Right atrium auricular region (tissue), 2 donors: ENCODE data around the gene CLDN3. TPM values are rescaled to one million over a fixed set of nuclear protein-coding genes. Genes with fewer than 3 reads are reported as not detected.

Experiments used
- DNase-seq: peaks from one replicate; pipeline ENCODE4 v3.0.0-alpha.2; 2019; ENCODE audit warnings: low spot score
- H3K27ac ChIP-seq, 2 donors: fragments of 200-600 bp; sonication (generic); 1 replicate in 1 of 2; 2 replicates in 1 of 2; pipeline ENCODE4 v1.5.1; 2016 to 2019
- H3K27me3 ChIP-seq, 2 donors: fragments of 200-600 bp; sonication (generic); one replicate each; pipeline versions ENCODE4 v1.5.1 to v1.6.0; 2017 to 2019
- H3K36me3 ChIP-seq: fragments of 200-600 bp; sonication (generic); one replicate; pipeline ENCODE4 v1.5.1; 2016
- H3K4me1 ChIP-seq, 2 donors: fragments of 200-600 bp; sonication (generic); one replicate each; pipeline versions ENCODE4 v1.5.1 to v1.6.0; 2017 to 2019
- H3K4me3 ChIP-seq, 2 donors: fragments of 200-600 bp; sonication (generic); 1 replicate in 1 of 2; 2 replicates in 1 of 2; pipeline ENCODE4 v1.5.1; 2017 to 2019; ENCODE audit warnings: mild to moderate bottlenecking in 1 of 2, moderate library complexity in 1 of 2
- H3K9me3 ChIP-seq, 2 donors: fragments of 200-600 bp; sonication (generic); one replicate each; pipeline ENCODE4 v1.5.1; 2019
- total RNA-seq, 2 donors: library from RNA; depleted of rRNA; stranded (reverse); fragments of >200 nt; gene quantifications; one replicate each; pipeline ENCODE4 v1.1.0, GENCODE V29; 2016
- TF ChIP-seq, protein P1 (sequence below), 2 donors: fragments of 200-600 bp; sonication (generic); IDR thresholded peaks; one replicate each; pipeline ENCODE4 v1.5.1; 2019; ENCODE audit warnings: antibody characterized with exemption in 2 of 2

Gene CLDN3
- total RNA-seq, 2 donors from 2014 or later, result not detected

- H3K27ac ChIP-seq, result no peak overlapping the region
- no peak overlapping the region for H3K4me3 ChIP-seq
- TF ChIP-seq, protein P1, sequence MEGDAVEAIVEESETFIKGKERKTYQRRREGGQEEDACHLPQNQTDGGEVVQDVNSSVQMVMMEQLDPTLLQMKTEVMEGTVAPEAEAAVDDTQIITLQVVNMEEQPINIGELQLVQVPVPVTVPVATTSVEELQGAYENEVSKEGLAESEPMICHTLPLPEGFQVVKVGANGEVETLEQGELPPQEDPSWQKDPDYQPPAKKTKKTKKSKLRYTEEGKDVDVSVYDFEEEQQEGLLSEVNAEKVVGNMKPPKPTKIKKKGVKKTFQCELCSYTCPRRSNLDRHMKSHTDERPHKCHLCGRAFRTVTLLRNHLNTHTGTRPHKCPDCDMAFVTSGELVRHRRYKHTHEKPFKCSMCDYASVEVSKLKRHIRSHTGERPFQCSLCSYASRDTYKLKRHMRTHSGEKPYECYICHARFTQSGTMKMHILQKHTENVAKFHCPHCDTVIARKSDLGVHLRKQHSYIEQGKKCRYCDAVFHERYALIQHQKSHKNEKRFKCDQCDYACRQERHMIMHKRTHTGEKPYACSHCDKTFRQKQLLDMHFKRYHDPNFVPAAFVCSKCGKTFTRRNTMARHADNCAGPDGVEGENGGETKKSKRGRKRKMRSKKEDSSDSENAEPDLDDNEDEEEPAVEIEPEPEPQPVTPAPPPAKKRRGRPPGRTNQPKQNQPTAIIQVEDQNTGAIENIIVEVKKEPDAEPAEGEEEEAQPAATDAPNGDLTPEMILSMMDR (IDR thresholded peaks at IDR 0.05), result no peak
These were observed 7.4 kb downstream of the CLDN3 start for GRCh38 chr7:73762659-73762999.

DNA sequence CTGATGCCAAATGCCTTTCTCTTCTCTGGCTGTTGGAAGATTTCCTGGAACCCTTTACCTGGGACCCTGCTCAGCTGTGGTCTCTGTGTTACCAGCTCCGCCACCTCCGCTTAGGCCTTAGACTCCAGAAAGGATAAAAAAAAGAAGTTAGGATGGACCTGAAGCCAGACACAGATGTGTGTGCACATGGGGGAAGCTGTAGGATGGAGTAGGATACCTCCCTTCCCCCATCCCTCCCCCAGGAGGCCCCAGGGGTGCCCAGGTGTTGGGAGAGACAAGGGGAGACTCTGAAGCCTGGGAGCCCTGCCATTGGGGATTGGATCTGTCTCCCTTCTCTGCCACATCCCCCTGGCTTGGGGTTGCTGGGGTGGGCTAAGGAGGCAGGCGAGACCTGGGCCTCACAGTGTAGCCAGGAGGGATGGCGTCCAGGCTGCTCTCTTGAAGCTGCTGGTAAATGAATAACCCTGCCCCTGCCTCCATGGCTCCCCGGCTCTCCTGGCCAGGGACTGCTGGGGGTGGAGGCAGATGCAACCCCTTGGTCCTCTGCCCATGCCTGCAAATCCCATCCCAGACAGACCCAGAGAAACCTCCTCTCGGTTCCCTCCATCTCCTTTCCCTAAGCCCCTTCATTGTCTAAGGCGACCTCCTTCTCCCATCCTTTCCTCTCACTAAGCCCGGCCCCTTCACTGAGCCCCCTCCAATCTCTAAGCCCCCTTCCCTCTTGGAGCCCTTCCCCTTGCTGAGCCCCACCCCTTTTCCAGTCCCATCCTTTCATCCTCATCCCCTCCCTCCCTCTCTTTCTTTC, 8.0 kb downstream of the CLDN3 start:
- Histone ChIP-seq H3K4me3 (no peak overlapping the region), H3K9me3 (no peaks in the 10 kb centered on the region), H3K4me1 (no peaks in the 10 kb centered on the region), H3K27me3 (no peaks in the 10 kb centered on the region), H3K36me3 (no peaks in the 10 kb centered on the region), H3K27ac (no peak overlapping the region)
- TF ChIP-seq, protein P1 (IDR thresholded peaks at IDR 0.05), result no peak
- DNase-seq, result no peak

More at GRCh38 chr7:73762659-73762999, 7.4 kb downstream of the CLDN3 start:
- Histone ChIP-seq H3K36me3 (no peaks in the 10 kb centered on the region), H3K9me3 (no peaks in the 10 kb centered on the region), H3K27me3 (no peaks in the 10 kb centered on the region), H3K4me1 (no peaks in the 10 kb centered on the region)
- DNase-seq, result no peak

- DNase-seq, result no peak
- no peak overlapping the region for H3K27ac ChIP-seq
- H3K27me3 ChIP-seq, result no peaks in the 10 kb centered on the region
- TF ChIP-seq, protein P1 (IDR thresholded peaks at IDR 0.05), result no peak
- no peaks in the 10 kb centered on the region for H3K4me1 ChIP-seq
- no peaks in the 10 kb centered on the region for H3K36me3 ChIP-seq
- H3K4me3 ChIP-seq, result no peak overlapping the region
- no peaks in the 10 kb centered on the region for H3K9me3 ChIP-seq
These were observed 11.4 kb downstream of the CLDN3 start for GRCh38 chr7:73758581-73759138.

DNA sequence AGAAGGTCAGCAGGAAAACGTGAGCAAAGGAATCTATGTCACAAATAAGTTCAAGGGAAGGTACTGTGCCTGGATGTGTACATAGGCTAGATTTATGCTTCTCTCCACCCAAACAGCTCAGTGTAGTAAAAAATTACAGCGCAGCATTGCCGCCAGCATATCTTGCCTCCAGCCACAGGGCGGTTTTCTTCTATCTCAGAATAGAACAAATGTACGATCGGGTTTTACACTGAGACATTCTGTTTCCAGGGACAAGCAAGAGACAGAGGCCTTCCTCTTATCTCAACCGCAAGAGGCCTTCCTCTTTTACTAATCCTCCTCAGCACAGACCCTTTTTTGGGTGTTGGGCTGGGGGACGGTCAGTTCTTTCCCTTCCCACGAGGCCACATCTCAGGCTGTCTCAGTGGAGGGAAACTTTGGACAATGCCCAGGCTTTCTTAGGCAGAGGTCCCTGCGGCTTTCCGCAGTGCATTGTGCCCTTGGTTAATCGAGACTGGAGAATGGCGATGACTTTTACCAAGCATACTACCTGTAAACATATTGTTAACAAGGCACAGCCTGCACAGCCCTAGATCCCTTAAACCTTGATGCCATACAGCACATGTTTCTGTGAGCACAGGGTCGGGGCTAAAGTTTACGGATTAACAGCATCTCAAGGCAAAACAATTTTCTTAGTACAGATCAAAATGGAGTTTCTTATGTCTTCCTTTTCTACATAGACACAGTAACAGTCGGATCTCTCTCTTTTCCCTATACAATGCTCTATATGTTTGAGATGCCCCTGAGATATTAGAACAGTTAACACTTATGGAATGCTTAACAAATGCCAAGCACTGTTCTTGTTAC, 19.9 kb downstream of the CLDN3 start:
- Histone ChIP-seq H3K27ac (no peak overlapping the region), H3K36me3 (no peaks in the 10 kb centered on the region), H3K27me3 (no peaks in the 10 kb centered on the region), H3K4me1 (no peaks in the 10 kb centered on the region), H3K4me3 (no peak overlapping the region), H3K9me3 (no peaks in the 10 kb centered on the region)
- DNase-seq, result no peak
- TF ChIP-seq, protein P1 (IDR thresholded peaks at IDR 0.05), result no peak

DNA sequence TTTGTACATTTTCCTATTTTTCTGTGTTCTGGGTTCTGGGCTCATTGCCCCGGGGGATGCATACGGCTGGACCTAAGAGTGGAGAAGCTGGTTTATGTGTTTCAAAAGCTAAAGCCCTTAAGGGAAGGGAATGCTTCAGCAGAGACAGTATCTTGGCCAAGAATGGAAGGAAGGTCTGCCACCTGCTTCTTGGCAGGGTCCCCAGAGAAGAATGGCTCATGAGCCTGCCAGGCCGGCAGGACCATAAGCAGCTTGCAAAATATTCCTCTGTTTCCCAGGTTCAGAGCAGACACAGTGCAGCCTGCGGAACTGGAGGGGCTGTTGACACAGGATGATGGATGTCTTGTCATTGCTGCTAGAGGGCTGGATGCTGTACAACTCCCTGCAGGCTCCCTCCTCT, 23.7 kb downstream of the CLDN3 start:
- Histone ChIP-seq H3K4me3 (no peak overlapping the region), H3K27me3 (no peaks in the 10 kb centered on the region), H3K27ac (no peak overlapping the region), H3K36me3 (no peaks in the 10 kb centered on the region), H3K9me3 (no peaks in the 10 kb centered on the region), H3K4me1 (peaks cover 0 to 11% of the 10 kb centered on the region in 2 donors)
- TF ChIP-seq, protein P1 (IDR thresholded peaks at IDR 0.05), result no peak
- no peak for DNase-seq
